Measurements from ENCODE around the gene AHCTF1.

- TF ChIP-seq POLR2A (IDR thresholded peaks at IDR 0.05) = no peak
- TF ChIP-seq, protein P1, sequence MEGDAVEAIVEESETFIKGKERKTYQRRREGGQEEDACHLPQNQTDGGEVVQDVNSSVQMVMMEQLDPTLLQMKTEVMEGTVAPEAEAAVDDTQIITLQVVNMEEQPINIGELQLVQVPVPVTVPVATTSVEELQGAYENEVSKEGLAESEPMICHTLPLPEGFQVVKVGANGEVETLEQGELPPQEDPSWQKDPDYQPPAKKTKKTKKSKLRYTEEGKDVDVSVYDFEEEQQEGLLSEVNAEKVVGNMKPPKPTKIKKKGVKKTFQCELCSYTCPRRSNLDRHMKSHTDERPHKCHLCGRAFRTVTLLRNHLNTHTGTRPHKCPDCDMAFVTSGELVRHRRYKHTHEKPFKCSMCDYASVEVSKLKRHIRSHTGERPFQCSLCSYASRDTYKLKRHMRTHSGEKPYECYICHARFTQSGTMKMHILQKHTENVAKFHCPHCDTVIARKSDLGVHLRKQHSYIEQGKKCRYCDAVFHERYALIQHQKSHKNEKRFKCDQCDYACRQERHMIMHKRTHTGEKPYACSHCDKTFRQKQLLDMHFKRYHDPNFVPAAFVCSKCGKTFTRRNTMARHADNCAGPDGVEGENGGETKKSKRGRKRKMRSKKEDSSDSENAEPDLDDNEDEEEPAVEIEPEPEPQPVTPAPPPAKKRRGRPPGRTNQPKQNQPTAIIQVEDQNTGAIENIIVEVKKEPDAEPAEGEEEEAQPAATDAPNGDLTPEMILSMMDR (IDR thresholded peaks at IDR 0.05) = no peak
- no peak for TF ChIP-seq EP300 (IDR thresholded peaks at IDR 0.05)
Measured at GRCh38 chr1:246901874-246902273, 29.9 kb downstream of the AHCTF1 start.

Measured in sigmoid colon (tissue), 4 donors.